ENCODE data around the gene PDE4B. TPM values are rescaled to one million over a fixed set of nuclear protein-coding genes. Genes with fewer than 3 reads are reported as not detected.

PDE4B gene
- total RNA-seq, 3 donors from 2014 or later = 8.0 to 207 (median 54.4) TPM

GRCh38 chr1:66386712-66387111 is 594.0 kb downstream of the PDE4B start:
- Histone ChIP-seq H3K4me3 (no peak overlapping the region), H3K36me3 (no peaks in the 10 kb centered on the region), H3K9me3 (peaks cover 0 to 9% of the 10 kb centered on the region in 2 donors), H3K27me3 (no peaks in the 10 kb centered on the region), H3K4me1 (no peaks in the 10 kb centered on the region), H3K27ac (no peak overlapping the region)
- no peak for DNase-seq (ENCODE audit: low spot score in 2 of 2)
- TF ChIP-seq POLR2AphosphoS5 (IDR thresholded peaks at IDR 0.05) (no peak), POLR2A (IDR thresholded peaks at IDR 0.05) (no peak), CTCF (IDR thresholded peaks at IDR 0.05) (no peak)
- intact Hi-C loops (cut with DNase I; ENCODE audit: low total_unique reads) = no loop called here

GRCh38 chr1:66388913-66389312 is 596.2 kb downstream of the PDE4B start:
- H3K27me3 ChIP-seq = no peaks in the 10 kb centered on the region
- H3K36me3 ChIP-seq = no peaks in the 10 kb centered on the region
- H3K4me1 ChIP-seq = no peaks in the 10 kb centered on the region
- intact Hi-C loops (cut with DNase I; ENCODE audit: low total_unique reads) = loop anchor here (1.0 kb wide), 1 partner anchor 30 kb away; no protein-coding TSS in a partner anchor
- no peak overlapping the region for H3K27ac ChIP-seq
- peaks cover 0 to 5% of the 10 kb centered on the region in 2 donors for H3K9me3 ChIP-seq
- no peak for DNase-seq (ENCODE audit: low spot score in 2 of 2)
- TF ChIP-seq POLR2AphosphoS5 (IDR thresholded peaks at IDR 0.05) (no peak), POLR2A (IDR thresholded peaks at IDR 0.05) (no peak), CTCF (IDR thresholded peaks at IDR 0.05) (no peak)
- no peak overlapping the region for H3K4me3 ChIP-seq

DNA sequence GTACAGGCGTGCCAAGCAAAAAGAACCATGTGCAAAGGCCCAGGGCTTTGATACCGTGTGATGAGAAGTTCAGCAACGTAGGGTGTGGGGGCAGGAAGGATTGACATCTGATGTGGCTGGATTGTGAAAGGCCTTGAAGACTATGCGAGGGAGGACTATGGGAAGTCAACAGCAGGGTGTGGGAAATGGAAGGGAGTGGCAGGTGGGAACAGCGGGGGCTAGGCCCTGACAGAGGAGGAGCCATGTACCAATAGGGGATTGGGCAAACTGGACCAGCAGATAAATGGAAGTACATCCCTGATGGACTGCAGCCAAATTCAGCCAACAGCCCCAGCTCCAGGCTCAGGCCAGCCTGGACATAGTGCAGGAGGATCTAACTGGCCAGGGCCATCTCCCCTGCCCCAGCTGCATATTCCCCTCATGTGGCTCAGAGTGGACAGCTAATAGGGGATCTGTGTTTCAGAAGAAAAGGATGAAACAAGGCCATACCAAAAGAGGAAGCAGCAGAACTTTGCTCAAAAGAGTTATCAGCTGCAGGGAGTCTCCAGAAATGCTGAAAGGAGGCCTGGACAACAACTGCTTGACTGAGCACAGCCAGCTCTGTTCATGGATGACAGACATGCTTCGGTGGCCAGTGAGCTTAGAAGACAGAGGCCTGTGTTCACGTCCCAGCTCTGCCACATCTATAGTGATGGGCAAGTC is 601.0 kb downstream of the PDE4B start:
- no peaks in the 10 kb centered on the region for H3K4me1 ChIP-seq
- intact Hi-C loops (cut with DNase I; ENCODE audit: low total_unique reads) = no loop called here
- H3K4me3 ChIP-seq = no peak overlapping the region
- H3K9me3 ChIP-seq = peaks cover 0 to 5% of the 10 kb centered on the region in 2 donors
- H3K36me3 ChIP-seq = no peaks in the 10 kb centered on the region
- no peaks in the 10 kb centered on the region for H3K27me3 ChIP-seq
- TF ChIP-seq POLR2AphosphoS5 (IDR thresholded peaks at IDR 0.05) = no peak
- TF ChIP-seq CTCF (IDR thresholded peaks at IDR 0.05) = no peak
- no peak for TF ChIP-seq POLR2A (IDR thresholded peaks at IDR 0.05)
- no peak overlapping the region for H3K27ac ChIP-seq
- no peak for DNase-seq (ENCODE audit: low spot score in 2 of 2)

DNA sequence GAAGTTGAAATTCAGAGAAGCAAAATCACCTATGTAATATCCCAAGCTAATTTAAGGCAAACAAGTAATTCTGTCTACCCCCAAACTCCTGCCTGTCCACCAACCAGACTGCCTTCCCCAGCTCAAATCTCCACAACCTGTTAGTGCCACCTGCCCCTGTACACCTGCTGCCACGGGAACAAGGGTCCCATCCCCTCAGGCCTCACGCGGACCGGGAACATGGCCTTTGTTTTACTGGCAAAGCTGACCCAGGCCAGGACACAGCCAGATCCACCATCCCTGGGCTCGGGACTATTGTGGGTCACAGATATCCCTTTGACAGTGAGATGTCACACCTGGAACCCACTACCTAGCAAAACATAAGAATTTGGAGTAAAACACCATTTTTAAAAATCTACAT is 601.9 kb downstream of the PDE4B start:
- Histone ChIP-seq H3K4me1 (no peaks in the 10 kb centered on the region), H3K9me3 (peaks cover 0 to 3% of the 10 kb centered on the region in 2 donors), H3K27me3 (no peaks in the 10 kb centered on the region), H3K36me3 (no peaks in the 10 kb centered on the region), H3K4me3 (no peak overlapping the region), H3K27ac (peak overlapping the region in 1 of 2 donors; percentile 41)
- DNase-seq (ENCODE audit: low spot score in 2 of 2) = no peak
- no peak for TF ChIP-seq POLR2A (IDR thresholded peaks at IDR 0.05)
- TF ChIP-seq POLR2AphosphoS5 (IDR thresholded peaks at IDR 0.05) = no peak
- no peak for TF ChIP-seq CTCF (IDR thresholded peaks at IDR 0.05)
- intact Hi-C loops (cut with DNase I; ENCODE audit: low total_unique reads) = no loop called here

GRCh38 chr1:66395202-66396061 is 602.7 kb downstream of the PDE4B start:
- DNase-seq (ENCODE audit: low spot score in 2 of 2) = no peak
- TF ChIP-seq CTCF (IDR thresholded peaks at IDR 0.05) = no peak
- TF ChIP-seq POLR2AphosphoS5 (IDR thresholded peaks at IDR 0.05) = no peak
- no peak for TF ChIP-seq POLR2A (IDR thresholded peaks at IDR 0.05)
- Histone ChIP-seq H3K4me1 (no peaks in the 10 kb centered on the region), H3K4me3 (no peak overlapping the region), H3K36me3 (no peaks in the 10 kb centered on the region), H3K9me3 (no peaks in the 10 kb centered on the region), H3K27ac (peak overlapping the region; percentile 3 to 41), H3K27me3 (no peaks in the 10 kb centered on the region)
- intact Hi-C loops (cut with DNase I; ENCODE audit: low total_unique reads) = no loop called here
